A549 (cell line): ENCODE data around the gene TRIM38. TPM values are rescaled to one million over a fixed set of nuclear protein-coding genes. Genes with fewer than 3 reads are reported as not detected.

Source experiments
- ATAC-seq, 2 experiments: fragments of 200-7000 bp in 1 of 2; fragments of >200 bp in 1 of 2; cut with Nextera tagmentation in 1 of 2; cut with Tn5 transposase in 1 of 2; 3 replicates each; pipeline versions ENCODE4 v1.8.0 to v1.9.1; 2018 to 2020; ENCODE audit warnings: mild to moderate bottlenecking in 1 of 2, moderate library complexity in 1 of 2
- CTCF ChIA-PET: fragments of 300-600 bp; sonication (Branson Sonifier 250); formaldehyde crosslinking; extraction: SDS; loops from one replicate; lab custom pipeline; 2021; ENCODE audit warnings: antibody characterized with exemption, inconsistent platforms; lab: Yijun Ruan, JAX
- POLR2A ChIA-PET: fragments of 350-600 bp; formaldehyde crosslinking; extraction: SDS; loops from one replicate; lab custom pipeline; 2021; ENCODE audit warnings: antibody characterized with exemption, inconsistent platforms; lab: Yijun Ruan, JAX
- DNase-seq, 2 experiments: peaks; one replicate each; pipeline versions ENCODE4 v3.0.0 to v3.0.0-alpha.2; 2011 to 2016; ENCODE audit warnings: low read depth in 1 of 2, low spot score in 1 of 2
- FAIRE-seq: peaks from 2 replicates; lab custom pipeline; 2011; peaks lifted over from hg19 to GRCh38; lab: Jason Lieb, UNC
- H3K27ac ChIP-seq, 2 experiments: fragments of >200 bp; sonication (Bioruptor Twin); formaldehyde crosslinking; 3 replicates each; pipeline ENCODE4 v1.5.1; 2016 to 2017
- H3K4me1 ChIP-seq: fragments of >200 bp; sonication (Bioruptor Twin); formaldehyde crosslinking; 3 replicates; pipeline ENCODE4 v1.6.1; 2016
- H3K4me2 ChIP-seq: fragments of >200 bp; sonication (Bioruptor Twin); formaldehyde crosslinking; 3 replicates; pipeline ENCODE4 v1.6.1; 2016
- H3K4me3 ChIP-seq: fragments of >200 bp; sonication (Bioruptor Twin); formaldehyde crosslinking; 3 replicates; pipeline ENCODE4 v1.5.1; 2016
- H3K9me3 ChIP-seq: fragments of >200 bp; sonication (Bioruptor Twin); formaldehyde crosslinking; 3 replicates; pipeline ENCODE4 v1.6.1; 2016
- CBX2 ChIP-seq: fragments of 200-600 bp; sonication (generic); IDR thresholded peaks from 2 replicates; pipeline ENCODE4 v1.6.1; 2016; ENCODE audit warnings: low read depth, mild to moderate bottlenecking, borderline replicate concordance
- CEBPB ChIP-seq, 2 experiments: fragments of >200 bp in 1 of 2; sonication (Bioruptor Twin) in 1 of 2; formaldehyde crosslinking in 1 of 2; IDR thresholded peaks; 2 replicates each; pipeline ENCODE4 v1.6.1; 2012 to 2016
- CHD4 ChIP-seq: fragments of 200-600 bp; sonication (generic); IDR thresholded peaks from 2 replicates; pipeline ENCODE4 v1.6.1; 2016; ENCODE audit warnings: antibody characterized with exemption, mild to moderate bottlenecking, borderline replicate concordance
- EHF ChIP-seq: fragments of 250-450 bp; sonication (Bioruptor Pico); IDR thresholded peaks from 2 replicates; pipeline ENCODE4 v1.5.0; 2020; ENCODE audit warnings: mild to moderate bottlenecking
- FOXS1 ChIP-seq: fragments of 250-450 bp; sonication (Bioruptor Pico); IDR thresholded peaks from 2 replicates; pipeline ENCODE4 v1.5.0; 2020; ENCODE audit warnings: mild to moderate bottlenecking, moderate library complexity
- HDAC2 ChIP-seq: fragments of 200-600 bp; sonication (generic); IDR thresholded peaks from 2 replicates; pipeline ENCODE4 v1.6.1; 2016
- HOXB5 ChIP-seq: fragments of 250-450 bp; sonication (Bioruptor Pico); IDR thresholded peaks from 2 replicates; pipeline ENCODE4 v1.5.0; 2020; ENCODE audit warnings: mild to moderate bottlenecking, moderate library complexity
- JUNB ChIP-seq: fragments of >200 bp; sonication (Bioruptor Twin); formaldehyde crosslinking; IDR thresholded peaks from 2 replicates; pipeline ENCODE4 v1.6.1; 2016
- MAFK ChIP-seq: fragments of 450-650 bp; IDR thresholded peaks from 2 replicates; pipeline ENCODE4 v1.6.1; 2014; ENCODE audit not compliant: partially characterized antibody
- MYC ChIP-seq: IDR thresholded peaks from 2 replicates; pipeline ENCODE4 v1.6.1; 2012; ENCODE audit warnings: mild to moderate bottlenecking, inconsistent platforms, low read length, improper control_type of control experiment, borderline replicate concordance
- NR3C1 ChIP-seq: fragments of >200 bp; sonication (Bioruptor Twin); formaldehyde crosslinking; IDR thresholded peaks from 3 replicates; pipeline ENCODE4 v1.6.1; 2017
- RAD21 ChIP-seq, 2 experiments: fragments of >200 bp in 1 of 2; sonication (Bioruptor Twin) in 1 of 2; formaldehyde crosslinking in 1 of 2; IDR thresholded peaks in 1 of 2; conservative IDR thresholded peaks in 1 of 2; 2 replicates in 1 of 2; 3 replicates in 1 of 2; pipeline ENCODE4 v1.6.1; 2012 to 2018; ENCODE audit warnings: inconsistent platforms in 1 of 2
- RCOR1 ChIP-seq: fragments of 150-350 bp; IDR thresholded peaks from 2 replicates; pipeline ENCODE4 v1.6.1; 2014; ENCODE audit warnings: antibody characterized with exemption, low read length, low read depth
- SMC3 ChIP-seq: fragments of >200 bp; sonication (Bioruptor Twin); formaldehyde crosslinking; IDR thresholded peaks from 3 replicates; pipeline ENCODE4 v1.6.1; 2018; ENCODE audit warnings: inconsistent platforms
- ZNF302 ChIP-seq: fragments of 250-450 bp; sonication (Bioruptor Pico); IDR thresholded peaks from 2 replicates; pipeline ENCODE4 v1.9.0; 2021; ENCODE audit warnings: inconsistent platforms, mild to moderate bottlenecking, moderate library complexity
- ZSCAN20 ChIP-seq: fragments of 250-450 bp; sonication (Bioruptor Pico); IDR thresholded peaks from 2 replicates; pipeline ENCODE4 v1.8.0; 2022; ENCODE audit warnings: mild to moderate bottlenecking, moderate library complexity
- WGBS: methylation state at CpG from one replicate; pipeline ENCODE4 v1.1.6; 2017; ENCODE audit errors: missing lambda C conversion rate; 5-methylcytosine and 5-hydroxymethylcytosine counted together
- polyA plus RNA-seq, 4 experiments: library from polyadenylated mRNA; depleted of rRNA in 3 of 4; stranded (reverse); fragments of >200 nt; fragmentation: RNase III in 1 of 4; extraction: RNeasy Plus Mini Kit Qiagen cat#74134 plus additional on column Dnase treatment in 1 of 4; gene quantifications; 2 replicates in 3 of 4; 3 replicates in 1 of 4; pipeline ENCODE4 v1.2.3, GENCODE V29; 2011 to 2017
- TF ChIP-seq, protein P1 (sequence below): IDR thresholded peaks from 2 replicates; pipeline ENCODE4 v1.6.1; 2012; ENCODE audit warnings: low read depth, borderline replicate concordance

TRIM38 gene
- polyA plus RNA-seq, 2 of the 4 experiments (the other 2 are of a cell fraction): 1.7 to 3.4 TPM

DNA sequence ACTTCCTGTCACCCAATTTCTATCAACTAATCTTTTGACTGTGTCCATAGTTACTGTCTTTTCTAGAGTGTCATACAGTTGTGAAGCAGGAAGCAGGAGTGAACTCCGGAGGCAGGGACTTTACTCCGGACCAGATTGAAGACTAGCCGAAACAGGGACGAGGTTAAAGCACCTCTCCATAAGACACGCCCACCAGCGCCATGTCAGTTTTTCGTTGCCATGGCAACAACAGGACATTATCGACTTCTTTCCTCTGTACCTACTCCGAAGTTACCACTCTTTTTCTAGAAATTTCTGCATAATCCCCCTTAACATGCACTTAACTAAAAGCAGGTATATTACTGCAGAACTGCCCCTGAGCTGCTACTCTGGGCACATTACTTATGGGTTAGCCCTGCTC, 25.2 kb downstream of the TRIM38 start:
- TF ChIP-seq HDAC2 (no peak), RCOR1 (no peak), NR3C1 (no peak), MAFK (no peak), CBX2 (no peak), SMC3 (no peak), ZNF302 (CRISPR knock-in tag) (no peak), MYC (no peak)
- peaks cover 3% of the 10 kb centered on the region; the same call in 1 of the 3 replicates for H3K4me1 ChIP-seq
- no peak for FAIRE-seq
- no peak overlapping the region for H3K4me2 ChIP-seq
- DNase-seq: no peak
- WGBS: 86% methylated on average over 9 of the region's 9 CpGs
- ChIA-PET CTCF (no interaction called here), POLR2A (no interaction called here)
- no peak for ATAC-seq
- no peak overlapping the region for H3K27ac ChIP-seq
- H3K4me3 ChIP-seq: no peak overlapping the region
- no peaks in the 10 kb centered on the region for H3K9me3 ChIP-seq

DNA sequence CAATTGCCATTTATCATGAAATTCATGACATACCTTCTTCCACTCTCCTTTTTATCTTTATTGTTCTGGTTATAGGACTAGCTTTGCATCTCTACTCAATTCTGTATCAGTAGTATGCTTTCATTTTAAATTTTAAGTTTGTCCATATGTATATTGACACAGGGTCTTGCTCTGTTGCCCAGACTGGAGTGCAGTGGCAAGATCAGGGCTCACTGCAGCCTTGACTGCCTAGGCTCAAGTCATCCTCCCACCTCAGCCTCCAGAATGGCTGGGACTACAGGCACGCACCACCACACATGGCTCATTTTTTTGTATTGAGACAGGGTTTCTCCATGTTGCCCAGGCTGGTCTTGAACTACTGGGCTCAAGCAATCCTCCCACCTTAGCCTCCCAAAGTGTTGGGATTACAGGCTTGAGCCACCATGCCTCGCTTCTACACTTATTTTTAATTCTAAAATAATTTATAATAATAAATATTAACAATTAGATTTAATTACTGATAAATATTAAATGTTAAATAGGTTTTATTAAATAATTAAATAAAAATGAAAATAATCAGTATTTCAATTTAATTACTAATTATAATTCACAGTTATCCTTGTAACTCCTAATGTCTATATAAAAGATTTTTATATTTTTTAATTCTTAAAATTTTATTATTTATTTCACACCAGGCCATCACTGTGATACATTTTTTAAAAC, 27.7 kb downstream of the TRIM38 start:
- peaks cover 11% of the 10 kb centered on the region for H3K4me1 ChIP-seq
- POLR2A ChIA-PET: interaction anchor here (2.0 kb wide), 1 partner anchor 9 kb away, joined by 6 read pairs; no protein-coding TSS in a partner anchor
- H3K4me2 ChIP-seq: no peak overlapping the region
- 93% methylated on average over 2 of the region's 2 CpGs for WGBS
- H3K4me3 ChIP-seq: no peak overlapping the region
- no peaks in the 10 kb centered on the region for H3K9me3 ChIP-seq
- no peak overlapping the region for H3K27ac ChIP-seq
- no peak for TF ChIP-seq HOXB5
- TF ChIP-seq RCOR1: no peak
- TF ChIP-seq CHD4: no peak
- no peak for TF ChIP-seq EHF (CRISPR knock-in tag)
- no peak for TF ChIP-seq RAD21 (conservative IDR thresholded peaks at IDR 0.05 in 1 of 2, IDR thresholded peaks at IDR 0.05 in 1 of 2)
- no peak for TF ChIP-seq JUNB
- no peak for TF ChIP-seq CEBPB (IDR thresholded peaks at IDR 0.05)
- no peak for TF ChIP-seq FOXS1
- DNase-seq: no peak
- no peak for FAIRE-seq
- ATAC-seq: no peak
- CTCF ChIA-PET: interaction anchor here (4.9 kb wide), 1 partner anchor 14 kb away, joined by 72 read pairs; no protein-coding TSS in a partner anchor

DNA sequence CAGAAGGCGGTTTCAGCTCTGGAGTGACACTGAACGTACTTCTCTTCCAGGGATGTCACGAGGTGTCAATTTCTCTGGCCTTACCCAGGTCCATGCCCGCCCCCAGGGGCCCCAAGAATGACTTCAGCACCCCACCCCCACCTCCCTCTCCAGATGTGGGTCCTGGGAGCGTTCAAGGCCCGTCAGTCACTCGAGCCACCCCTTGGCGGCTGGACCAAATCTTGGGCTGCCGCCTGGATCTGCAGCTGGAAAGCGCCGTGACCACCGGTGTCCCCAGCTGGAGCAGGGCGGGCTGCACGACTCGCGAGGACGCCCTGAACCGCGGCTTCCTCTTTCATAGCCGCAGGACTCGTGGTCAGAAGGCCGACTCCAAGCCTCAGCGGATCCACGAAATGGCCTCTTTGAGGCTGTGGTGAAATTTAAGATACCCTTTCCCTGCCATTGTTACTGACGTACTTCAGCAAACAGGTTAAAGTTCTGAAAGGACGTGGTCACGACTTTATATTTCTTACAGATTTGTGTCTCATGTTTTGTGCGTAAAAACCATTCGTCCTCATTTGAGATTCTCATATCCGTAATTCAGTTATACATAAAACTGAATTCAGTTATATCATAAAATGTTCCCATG, 29.3 kb downstream of the TRIM38 start:
- no peak for FAIRE-seq
- peak; percentile 61 for ATAC-seq
- Histone ChIP-seq H3K4me3 (peak overlapping the region; percentile 52), H3K4me1 (peaks cover 11% of the 10 kb centered on the region), H3K9me3 (no peaks in the 10 kb centered on the region), H3K4me2 (peak overlapping the region; percentile 99), H3K27ac (peak overlapping the region; percentile 93 to 95)
- ChIA-PET CTCF (interaction anchor here (0.7 to 4.9 kb wide), 24 partner anchors 9 to 369 kb away, joined by 3 to 72 read pairs (median 6); a partner anchor contains a TSS), POLR2A (interaction anchor here (0.6 to 4.5 kb wide), 10 partner anchors 11 to 1155 kb away, joined by 3 to 48 read pairs (median 7); partner anchors contain the start of gene TRIM38)
- 10% methylated on average over 12 of the region's 30 CpGs for WGBS
- DNase-seq: peak; percentile 33 to 46
- no peak for TF ChIP-seq ZSCAN20
- TF ChIP-seq, protein P1, sequence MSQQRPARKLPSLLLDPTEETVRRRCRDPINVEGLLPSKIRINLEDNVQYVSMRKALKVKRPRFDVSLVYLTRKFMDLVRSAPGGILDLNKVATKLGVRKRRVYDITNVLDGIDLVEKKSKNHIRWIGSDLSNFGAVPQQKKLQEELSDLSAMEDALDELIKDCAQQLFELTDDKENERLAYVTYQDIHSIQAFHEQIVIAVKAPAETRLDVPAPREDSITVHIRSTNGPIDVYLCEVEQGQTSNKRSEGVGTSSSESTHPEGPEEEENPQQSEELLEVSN: peak; percentile 64; the same call in 1 of the 2 replicates
